Measurements from ENCODE around the gene UBE2E2.

DNA sequence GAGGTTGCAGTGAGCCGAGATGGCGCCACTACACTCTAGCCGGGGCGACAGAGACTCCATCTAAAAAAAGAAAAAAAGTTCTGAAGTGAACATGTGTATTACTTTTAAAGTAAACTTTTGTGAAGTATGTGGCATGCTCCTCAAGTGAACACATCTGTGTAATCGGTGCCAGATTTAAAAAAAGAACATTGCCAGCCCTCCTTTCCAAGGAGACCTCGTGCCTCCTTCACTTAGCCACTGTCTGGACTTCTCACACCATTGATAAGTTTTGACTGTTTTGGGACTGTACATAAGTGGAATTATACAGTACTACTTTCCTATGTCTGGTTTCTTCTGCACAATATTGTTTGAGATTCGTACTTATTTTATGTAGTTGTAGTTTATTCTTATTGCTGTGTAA lies 140.4 kb downstream of the UBE2E2 start:
- no peak for TF ChIP-seq YY1 (IDR thresholded peaks at IDR 0.05; ENCODE audit: insufficient read depth, insufficient read length)
- TF ChIP-seq ZNF274 (IDR thresholded peaks at IDR 0.05; ENCODE audit: low read depth, low read length) = no peak

All from NT2/D1 (cell line).